Uterus (tissue), 2 donors: Measurements from ENCODE around the gene TRA2A.

Experiments used
- CTCF ChIP-seq, 4 experiments: fragments of 200-600 bp in 2 of 4; fragments of 450-650 bp in 2 of 4; sonication (generic) in 2 of 4; IDR thresholded peaks; one replicate each; pipeline ENCODE4 v1.5.1; 2016 to 2019; ENCODE audit warnings: antibody characterized with exemption in 4 of 4, mild to moderate bottlenecking in 2 of 4, moderate library complexity in 1 of 4
- POLR2A ChIP-seq, 2 donors: fragments of 450-650 bp; IDR thresholded peaks; one replicate each; pipeline ENCODE4 v1.6.1; 2016; ENCODE audit warnings: antibody characterized with exemption in 2 of 2, mild to moderate bottlenecking in 1 of 2, moderate library complexity in 1 of 2

- TF ChIP-seq POLR2A (IDR thresholded peaks at IDR 0.05) = no peak
- no peak for TF ChIP-seq CTCF (IDR thresholded peaks at IDR 0.05)
These were observed 58.0 kb downstream of the TRA2A start for GRCh38 chr7:23473844-23474093.
